Activated CD8-positive, alpha-beta T cell treated with anti-CD3 and anti-CD28 coated beads for 36 hours (primary cell): ENCODE measurements around the gene SP5. TPM values are rescaled to one million over a fixed set of nuclear protein-coding genes. Genes with fewer than 3 reads are reported as not detected.

ENCODE experiments used
- ATAC-seq: fragments of 200-7000 bp; cut with Tn5 transposase; one replicate; pipeline ENCODE4 v1.10.0; 2021; ENCODE audit warnings: mild to moderate bottlenecking, moderate library complexity
- CTCF ChIA-PET: fragments of 350-600 bp; sonication (Branson Sonifier 250); formaldehyde crosslinking; loops from one replicate; lab custom pipeline; 2021; ENCODE audit warnings: antibody characterized with exemption; lab: Charles Lee
- POLR2A ChIA-PET: fragments of 350-600 bp; sonication (Branson Sonifier 250); formaldehyde crosslinking; loops from one replicate; lab custom pipeline; 2021; ENCODE audit warnings: antibody characterized with exemption; lab: Charles Lee
- DNase-seq: peaks from one replicate; pipeline ENCODE4 v3.0.0-alpha.2; 2020
- H3K27ac Mint-ChIP-seq: one replicate; pipeline ENCODE4 v1.8.0; 2021; ENCODE audit warnings: mild to moderate bottlenecking, mixed read lengths
- H3K27me3 Mint-ChIP-seq: one replicate; pipeline ENCODE4 v1.8.0; 2021; ENCODE audit warnings: mixed read lengths
- H3K36me3 Mint-ChIP-seq: one replicate; pipeline ENCODE4 v1.8.0; 2021; ENCODE audit warnings: low read depth, mixed read lengths
- H3K4me1 Mint-ChIP-seq: one replicate; pipeline ENCODE4 v1.8.0; 2021; ENCODE audit warnings: low read depth, mixed read lengths
- H3K4me3 Mint-ChIP-seq: one replicate; pipeline ENCODE4 v1.8.0; 2021; ENCODE audit warnings: mild to moderate bottlenecking, moderate library complexity, mixed read lengths
- H3K9me3 Mint-ChIP-seq: one replicate; pipeline ENCODE4 v1.8.0; 2021; ENCODE audit warnings: mixed read lengths
- CTCF ChIP-seq: fragments of 200-600 bp; IDR thresholded peaks from one replicate; pipeline ENCODE4 v1.8.0; 2022; ENCODE audit warnings: antibody characterized with exemption, mild to moderate bottlenecking
- intact Hi-C: fragments of 100-400 bp; cut with micrococcal nuclease; formaldehyde crosslinking; loops from one replicate; pipeline ENCODE4 v1.10.0; 2022
- total RNA-seq, 2 experiments: library from RNA; stranded (reverse); gene quantifications; one replicate each; pipeline ENCODE4 v1.2.3, GENCODE V29; 2021

SP5 gene
- total RNA-seq, 2 experiments from 2014 or later, result not detected

GRCh38 chr2:170739048-170739447, 23.9 kb downstream of the SP5 start:
- POLR2A ChIA-PET, result no interaction called here
- intact Hi-C loops, result no loop called here
- Mint-ChIP-seq H3K9me3 (no peaks in the 10 kb centered on the region), H3K36me3 (no peaks in the 10 kb centered on the region), H3K27me3 (peaks cover 7% of the 10 kb centered on the region), H3K4me1 (no peaks in the 10 kb centered on the region), H3K4me3 (no peak overlapping the region), H3K27ac (no peak overlapping the region)
- no peak for TF ChIP-seq CTCF
- no peak for DNase-seq
- CTCF ChIA-PET, result interaction anchor here (1.0 to 1.2 kb wide), 2 partner anchors 76 to 94 kb away, joined by 3 read pairs; no protein-coding TSS in a partner anchor
- no peak for ATAC-seq

- Mint-ChIP-seq H3K4me1 (no peaks in the 10 kb centered on the region), H3K27ac (no peak overlapping the region), H3K4me3 (no peak overlapping the region), H3K9me3 (no peaks in the 10 kb centered on the region), H3K27me3 (peaks cover 12% of the 10 kb centered on the region), H3K36me3 (no peaks in the 10 kb centered on the region)
- ChIA-PET CTCF (interaction anchor here (1.0 to 1.2 kb wide), 2 partner anchors 76 to 93 kb away, joined by 3 read pairs; no protein-coding TSS in a partner anchor), POLR2A (no interaction called here)
- ATAC-seq (no peak), DNase-seq (no peak)
- intact Hi-C loops, result no loop called here
- TF ChIP-seq CTCF, result no peak
Measured at GRCh38 chr2:170739507-170740046, 24.4 kb downstream of the SP5 start.

- Mint-ChIP-seq H3K9me3 (no peaks in the 10 kb centered on the region), H3K4me1 (no peaks in the 10 kb centered on the region), H3K4me3 (no peak overlapping the region), H3K36me3 (no peaks in the 10 kb centered on the region), H3K27ac (no peak overlapping the region), H3K27me3 (peaks cover 13% of the 10 kb centered on the region)
- POLR2A ChIA-PET, result no interaction called here
- TF ChIP-seq CTCF, result no peak
- intact Hi-C loops, result no loop called here
- no peak for ATAC-seq
- DNase-seq, result no peak
- CTCF ChIA-PET, result interaction anchor here (0.8 kb wide), 1 partner anchor 331 kb away, joined by 3 read pairs; no protein-coding TSS in a partner anchor
Measured at GRCh38 chr2:170740660-170741059, 25.5 kb downstream of the SP5 start.

GRCh38 chr2:170742000-170742399, 26.9 kb downstream of the SP5 start:
- no peak for DNase-seq
- Mint-ChIP-seq H3K4me1 (no peaks in the 10 kb centered on the region), H3K27ac (no peak overlapping the region), H3K36me3 (no peaks in the 10 kb centered on the region), H3K4me3 (no peak overlapping the region), H3K27me3 (peaks cover 12% of the 10 kb centered on the region), H3K9me3 (no peaks in the 10 kb centered on the region)
- CTCF ChIA-PET, result no interaction called here
- no peak for TF ChIP-seq CTCF
- intact Hi-C loops, result no loop called here
- POLR2A ChIA-PET, result no interaction called here
- no peak for ATAC-seq

GRCh38 chr2:170742896-170743529, 27.9 kb downstream of the SP5 start:
- no peaks in the 10 kb centered on the region for H3K9me3 Mint-ChIP-seq
- H3K36me3 Mint-ChIP-seq, result no peaks in the 10 kb centered on the region
- H3K4me1 Mint-ChIP-seq, result no peaks in the 10 kb centered on the region
- POLR2A ChIA-PET, result no interaction called here
- DNase-seq (no peak), ATAC-seq (no peak)
- no peak overlapping the region for H3K4me3 Mint-ChIP-seq
- intact Hi-C loops, result no loop called here
- CTCF ChIA-PET, result no interaction called here
- no peak for TF ChIP-seq CTCF
- H3K27ac Mint-ChIP-seq, result no peak overlapping the region
- peaks cover 19% of the 10 kb centered on the region for H3K27me3 Mint-ChIP-seq
